ENCODE results near the gene ZNF107. TPM values are rescaled to one million over a fixed set of nuclear protein-coding genes. Genes with fewer than 3 reads are reported as not detected.

ZNF107 gene
- total RNA-seq, 2 experiments from 2014 or later: 12.4 TPM

GRCh38 chr7:64744680-64745079 is 78.7 kb downstream of the ZNF107 start:
- Mint-ChIP-seq H3K4me1 (ENCODE audit: low read depth) (no peaks in the 10 kb centered on the region), H3K36me3 (ENCODE audit: low read depth) (peaks cover 4% of the 10 kb centered on the region), H3K27me3 (no peaks in the 10 kb centered on the region), H3K9me3 (peaks cover 10% of the 10 kb centered on the region), H3K4me3 (no peak overlapping the region), H3K27ac (no peak overlapping the region)
- DNase-seq: no peak
- POLR2A ChIA-PET: no interaction called here
- H3K4me3 ChIP-seq (ENCODE audit: low read length): no peak overlapping the region
- CTCF ChIA-PET: no interaction called here
- H3K9me3 ChIP-seq (ENCODE audit: control insufficient read depth in 1 of 2, insufficient read depth in 1 of 2, low read length in 2 of 2): peaks cover 11 to 18% of the 10 kb centered on the region in 2 experiments
- no peak overlapping the region for H3K27ac ChIP-seq (ENCODE audit: low read depth in 1 of 2, low read length in 2 of 2)
- no peaks in the 10 kb centered on the region for H3K36me3 ChIP-seq (ENCODE audit: insufficient read depth, low read length)
- no peaks in the 10 kb centered on the region for H3K27me3 ChIP-seq (ENCODE audit: control insufficient read depth in 1 of 2, insufficient read depth in 2 of 2, low read length in 2 of 2)
- intact Hi-C loops (cut with DNase I, micrococcal nuclease): no loop called here
- H3K4me1 ChIP-seq (ENCODE audit: insufficient read depth, low read length): no peaks in the 10 kb centered on the region
- TF ChIP-seq CTCF (IDR thresholded peaks at IDR 0.05): no peak
- no peak for ATAC-seq (ENCODE audit: poor library complexity)

GRCh38 chr7:64747802-64748201 is 81.9 kb downstream of the ZNF107 start:
- H3K4me3 Mint-ChIP-seq: no peak overlapping the region
- H3K4me1 Mint-ChIP-seq (ENCODE audit: low read depth): no peaks in the 10 kb centered on the region
- POLR2A ChIA-PET: no interaction called here
- H3K36me3 Mint-ChIP-seq (ENCODE audit: low read depth): peaks cover 4% of the 10 kb centered on the region
- no peaks in the 10 kb centered on the region for H3K27me3 Mint-ChIP-seq
- no peaks in the 10 kb centered on the region for H3K36me3 ChIP-seq (ENCODE audit: insufficient read depth, low read length)
- intact Hi-C loops (cut with DNase I, micrococcal nuclease): no loop called here
- H3K9me3 Mint-ChIP-seq: peaks cover 6% of the 10 kb centered on the region
- H3K4me3 ChIP-seq (ENCODE audit: low read length): no peak overlapping the region
- H3K4me1 ChIP-seq (ENCODE audit: insufficient read depth, low read length): no peaks in the 10 kb centered on the region
- H3K27ac Mint-ChIP-seq: no peak overlapping the region
- no peak for ATAC-seq (ENCODE audit: poor library complexity)
- CTCF ChIA-PET: no interaction called here
- no peak overlapping the region for H3K27ac ChIP-seq (ENCODE audit: low read depth in 1 of 2, low read length in 2 of 2)
- no peak for DNase-seq
- TF ChIP-seq CTCF (IDR thresholded peaks at IDR 0.05): no peak
- H3K27me3 ChIP-seq (ENCODE audit: control insufficient read depth in 1 of 2, insufficient read depth in 2 of 2, low read length in 2 of 2): no peaks in the 10 kb centered on the region
- H3K9me3 ChIP-seq (ENCODE audit: control insufficient read depth in 1 of 2, insufficient read depth in 1 of 2, low read length in 2 of 2): peaks cover 7 to 18% of the 10 kb centered on the region in 2 experiments

- Histone ChIP-seq H3K36me3 (ENCODE audit: insufficient read depth, low read length) (no peaks in the 10 kb centered on the region), H3K27me3 (ENCODE audit: control insufficient read depth in 1 of 2, insufficient read depth in 2 of 2, low read length in 2 of 2) (no peaks in the 10 kb centered on the region), H3K27ac (ENCODE audit: low read depth in 1 of 2, low read length in 2 of 2) (no peak overlapping the region), H3K4me1 (ENCODE audit: insufficient read depth, low read length) (no peaks in the 10 kb centered on the region), H3K4me3 (ENCODE audit: low read length) (no peak overlapping the region), H3K9me3 (ENCODE audit: control insufficient read depth in 1 of 2, insufficient read depth in 1 of 2, low read length in 2 of 2) (peaks cover 7 to 11% of the 10 kb centered on the region in 2 experiments)
- no peaks in the 10 kb centered on the region for H3K4me1 Mint-ChIP-seq (ENCODE audit: low read depth)
- H3K27me3 Mint-ChIP-seq: no peaks in the 10 kb centered on the region
- TF ChIP-seq CTCF (IDR thresholded peaks at IDR 0.05): no peak
- H3K36me3 Mint-ChIP-seq (ENCODE audit: low read depth): no peaks in the 10 kb centered on the region
- DNase-seq: no peak
- ChIA-PET POLR2A (no interaction called here), CTCF (no interaction called here)
- H3K9me3 Mint-ChIP-seq: no peaks in the 10 kb centered on the region
- ATAC-seq (ENCODE audit: poor library complexity): no peak
- no peak overlapping the region for H3K4me3 Mint-ChIP-seq
- H3K27ac Mint-ChIP-seq: no peak overlapping the region
- intact Hi-C loops (cut with DNase I, micrococcal nuclease): no loop called here
Measured at GRCh38 chr7:64753032-64753431, 87.1 kb downstream of the ZNF107 start.
